A673 (cell line): Measurements from ENCODE around the gene OSGIN1. TPM values are rescaled to one million over a fixed set of nuclear protein-coding genes. Genes with fewer than 3 reads are reported as not detected.

ENCODE experiments used
- BruUV-seq: library from RNA; stranded (reverse); fragments of 400-500 nt; replicated peaks from 2 replicates; lab custom pipeline; 2021; lab: Mats Ljungman, UMichigan
- CTCF ChIA-PET: fragments of 300-600 bp; sonication (Branson Sonifier 250); formaldehyde crosslinking; loops from one replicate; lab custom pipeline; 2022; ENCODE audit warnings: antibody characterized with exemption; lab: Charles Lee
- POLR2A ChIA-PET: fragments of 300-600 bp; sonication (Branson Sonifier 250); formaldehyde crosslinking; loops from one replicate; lab custom pipeline; 2022; ENCODE audit warnings: antibody characterized with exemption; ENCODE audit not compliant: low non-redundant PET; lab: Charles Lee
- DNase-seq: peaks from one replicate; pipeline ENCODE4 v3.0.0-alpha.2; 2015; ENCODE audit warnings: low spot score
- H3K27ac ChIP-seq: fragments of 200-600 bp; sonication (generic); 2 replicates; pipeline ENCODE4 v1.5.1; 2016; ENCODE audit warnings: mixed run types, low read depth, mild to moderate bottlenecking, mixed read lengths, antibody characterized with exemption, low read length; ENCODE audit not compliant: poor library complexity, severe bottlenecking
- H3K27me3 ChIP-seq: fragments of 200-600 bp; sonication (generic); replicated peaks from 2 replicates; pipeline ENCODE4 v1.6.1; 2017; ENCODE audit warnings: mixed run types, low read depth, mild to moderate bottlenecking, mixed read lengths, antibody characterized with exemption, low read length; ENCODE audit not compliant: insufficient read depth, poor library complexity
- H3K36me3 ChIP-seq: fragments of 200-600 bp; sonication (generic); 2 replicates; pipeline ENCODE4 v1.6.1; 2016; ENCODE audit warnings: mixed run types, mild to moderate bottlenecking, mixed read lengths, antibody characterized with exemption, low read length; ENCODE audit not compliant: insufficient read depth, poor library complexity, severe bottlenecking
- H3K4me1 ChIP-seq: fragments of 200-600 bp; sonication (generic); 2 replicates; pipeline ENCODE4 v1.6.1; 2017; ENCODE audit warnings: mixed run types, mild to moderate bottlenecking, mixed read lengths, antibody characterized with exemption, low read length; ENCODE audit not compliant: insufficient read depth, poor library complexity, severe bottlenecking
- H3K4me3 ChIP-seq: fragments of 200-600 bp; sonication (generic); 2 replicates; pipeline ENCODE4 v1.5.1; 2016; ENCODE audit warnings: low read depth, mixed run types, mild to moderate bottlenecking, mixed read lengths, low read length; ENCODE audit not compliant: poor library complexity, severe bottlenecking
- H3K9me3 ChIP-seq: fragments of 200-600 bp; sonication (generic); 2 replicates; pipeline ENCODE4 v1.6.1; 2016; ENCODE audit warnings: mixed run types, low read depth, mild to moderate bottlenecking, mixed read lengths, antibody characterized with exemption, low read length; ENCODE audit not compliant: poor library complexity, severe bottlenecking
- EZH2 ChIP-seq: fragments of 200-600 bp; sonication (generic); IDR thresholded peaks from 2 replicates; pipeline ENCODE4 v1.6.1; 2017; ENCODE audit warnings: borderline replicate concordance, low read depth, mild to moderate bottlenecking, mixed read lengths, antibody characterized with exemption, low read length; ENCODE audit not compliant: poor library complexity, severe bottlenecking
- intact Hi-C: fragments of 100-400 bp; cut with micrococcal nuclease; formaldehyde crosslinking; loops from one replicate; pipeline ENCODE4 v1.10.0; 2022; ENCODE audit not compliant: unreplicated experiment
- total RNA-seq: library from RNA; stranded (reverse); gene quantifications from 2 replicates; pipeline ENCODE4 v1.2.3, GENCODE V29; 2021
- TF ChIP-seq, protein P1 (sequence below): fragments of 300-800, 200-600 bp; sonication (generic); conservative IDR thresholded peaks from 2 replicates; pipeline ENCODE4 v1.5.1; 2017; ENCODE audit warnings: low read depth, mild to moderate bottlenecking, antibody characterized with exemption, low read length, moderate library complexity, mixed read lengths

Gene OSGIN1
- total RNA-seq, 1 experiment from 2014 or later: 2.4 TPM

DNA sequence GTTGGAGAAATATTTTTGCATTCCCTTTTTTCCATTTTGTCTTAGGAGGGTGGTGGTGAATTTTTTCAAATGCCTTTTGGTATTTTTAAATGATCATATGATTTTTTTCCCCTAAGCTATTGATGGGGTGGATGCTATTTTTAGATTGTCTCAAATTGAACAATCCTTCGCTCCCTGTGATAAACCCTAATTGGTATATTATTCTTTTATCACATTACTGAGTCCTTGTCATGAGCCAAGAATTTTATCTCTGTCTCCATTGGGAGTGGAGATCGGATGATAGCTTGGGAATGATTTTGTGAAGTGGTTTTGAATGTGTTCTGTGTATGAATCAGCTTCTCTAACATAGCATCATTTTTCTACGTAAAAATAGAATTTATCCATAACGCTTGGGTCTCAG is 30.5 kb downstream of the OSGIN1 start:
- Histone ChIP-seq H3K27me3 (peaks cover 23% of the 10 kb centered on the region), H3K4me3 (no peak overlapping the region), H3K27ac (no peak overlapping the region), H3K4me1 (no peaks in the 10 kb centered on the region), H3K36me3 (no peaks in the 10 kb centered on the region), H3K9me3 (no peaks in the 10 kb centered on the region)
- ChIA-PET POLR2A (no interaction called here), CTCF (no interaction called here)
- no TSS peak for BruUV-seq
- TF ChIP-seq EZH2: no peak
- TF ChIP-seq, protein P1, sequence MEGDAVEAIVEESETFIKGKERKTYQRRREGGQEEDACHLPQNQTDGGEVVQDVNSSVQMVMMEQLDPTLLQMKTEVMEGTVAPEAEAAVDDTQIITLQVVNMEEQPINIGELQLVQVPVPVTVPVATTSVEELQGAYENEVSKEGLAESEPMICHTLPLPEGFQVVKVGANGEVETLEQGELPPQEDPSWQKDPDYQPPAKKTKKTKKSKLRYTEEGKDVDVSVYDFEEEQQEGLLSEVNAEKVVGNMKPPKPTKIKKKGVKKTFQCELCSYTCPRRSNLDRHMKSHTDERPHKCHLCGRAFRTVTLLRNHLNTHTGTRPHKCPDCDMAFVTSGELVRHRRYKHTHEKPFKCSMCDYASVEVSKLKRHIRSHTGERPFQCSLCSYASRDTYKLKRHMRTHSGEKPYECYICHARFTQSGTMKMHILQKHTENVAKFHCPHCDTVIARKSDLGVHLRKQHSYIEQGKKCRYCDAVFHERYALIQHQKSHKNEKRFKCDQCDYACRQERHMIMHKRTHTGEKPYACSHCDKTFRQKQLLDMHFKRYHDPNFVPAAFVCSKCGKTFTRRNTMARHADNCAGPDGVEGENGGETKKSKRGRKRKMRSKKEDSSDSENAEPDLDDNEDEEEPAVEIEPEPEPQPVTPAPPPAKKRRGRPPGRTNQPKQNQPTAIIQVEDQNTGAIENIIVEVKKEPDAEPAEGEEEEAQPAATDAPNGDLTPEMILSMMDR: no peak
- DNase-seq: no peak
- intact Hi-C loops: no loop called here

GRCh38 chr16:83989300-83989699 is 36.3 kb downstream of the OSGIN1 start:
- BruUV-seq: no TSS peak
- ChIA-PET CTCF (no interaction called here), POLR2A (no interaction called here)
- H3K4me3 ChIP-seq: no peak overlapping the region
- no peaks in the 10 kb centered on the region for H3K4me1 ChIP-seq
- H3K36me3 ChIP-seq: no peaks in the 10 kb centered on the region
- intact Hi-C loops: no loop called here
- H3K9me3 ChIP-seq: no peaks in the 10 kb centered on the region
- DNase-seq: no peak
- H3K27ac ChIP-seq: no peak overlapping the region
- H3K27me3 ChIP-seq: peaks cover 41% of the 10 kb centered on the region
- no peak for TF ChIP-seq EZH2
- TF ChIP-seq, protein P1: no peak

- ChIA-PET CTCF (no interaction called here), POLR2A (interaction anchor here (0.6 kb wide), 1 partner anchor 148 kb away, joined by 4 read pairs; no protein-coding TSS in a partner anchor)
- DNase-seq: no peak
- H3K27ac ChIP-seq: no peak overlapping the region
- no peaks in the 10 kb centered on the region for H3K9me3 ChIP-seq
- H3K27me3 ChIP-seq: peaks cover 41% of the 10 kb centered on the region
- intact Hi-C loops: no loop called here
- TF ChIP-seq, protein P1: no peak
- no peak for TF ChIP-seq EZH2
- no peaks in the 10 kb centered on the region for H3K36me3 ChIP-seq
- no peaks in the 10 kb centered on the region for H3K4me1 ChIP-seq
- no TSS peak for BruUV-seq
- no peak overlapping the region for H3K4me3 ChIP-seq
These were observed 37.5 kb downstream of the OSGIN1 start for GRCh38 chr16:83990492-83990891.
